Pancreas (tissue), 10 donors: ENCODE results near the gene SLAIN2. TPM values are rescaled to one million over a fixed set of nuclear protein-coding genes. Genes with fewer than 3 reads are reported as not detected.

ENCODE experiments used
- ATAC-seq, 4 donors: fragments of 200-7000 bp; cut with Tn5 transposase; one replicate each; pipeline versions ENCODE4 v1.8.0 to v1.9.1; 2020; ENCODE audit warnings: mild to moderate bottlenecking in 4 of 4, moderate library complexity in 4 of 4
- DNase-seq, 6 donors: peaks; one replicate each; pipeline ENCODE4 v3.0.0-alpha.2; 2020
- FAIRE-seq: peaks from 2 replicates; lab custom pipeline; 2012; peaks lifted over from hg19 to GRCh38; lab: Jason Lieb, UNC
- H3K27ac ChIP-seq, 4 donors: fragments of 200-600 bp; sonication (generic); 1 replicate in 3 of 4; 2 replicates in 1 of 4; pipeline versions ENCODE4 v1.5.0 to v1.8.0; 2020
- H3K27me3 ChIP-seq, 4 donors: fragments of 200-600 bp; one replicate each; pipeline ENCODE4 v1.8.0; 2021
- H3K36me3 ChIP-seq, 3 donors: fragments of 200-600 bp; sonication (generic) in 1 of 3; one replicate each; pipeline versions ENCODE4 v1.5.0 to v1.8.0; 2020 to 2021
- H3K4me1 ChIP-seq, 3 donors: fragments of 200-600 bp; one replicate each; pipeline ENCODE4 v1.8.0; 2021
- H3K4me3 ChIP-seq, 4 donors: fragments of 200-600 bp; sonication (generic) in 2 of 4; one replicate each; pipeline versions ENCODE4 v1.5.0 to v1.8.0; 2020 to 2021
- H3K9me3 ChIP-seq, 4 donors: fragments of 200-600 bp; one replicate each; pipeline ENCODE4 v1.8.0; 2021
- WGBS, 2 donors: extraction: QIAGEN DNeasy Blood & Tissue Kit; methylation state at CpG; one replicate each; pipeline ENCODE4 v1.1.7; 2013; 5-methylcytosine and 5-hydroxymethylcytosine counted together
- intact Hi-C, 3 donors: fragments of 100-400 bp; cut with DNase I; formaldehyde crosslinking; loops; one replicate each; pipeline versions ENCODE4 v1.11.1 to v1.14.2; 2022
- polyA plus RNA-seq, 2 donors: library from polyadenylated mRNA; stranded (reverse); fragments of 200-250 nt; gene quantifications; one replicate each; pipeline ENCODE4 v1.2.3, GENCODE V29; 2013
- total RNA-seq, 6 donors: library from RNA; stranded (reverse); fragmentation: NEBNext Ultra II Directional in 4 of 6; extraction: Animal tissue kit (Norgen Biotek cat#: 25700) in 4 of 6; gene quantifications; one replicate each; pipeline versions ENCODE4 v1.2.1 to v1.2.4, GENCODE V29; 2021 to 2023
- TF ChIP-seq, protein P1 (sequence below), 4 donors: fragments of 200-600 bp; sonication (generic) in 3 of 4; IDR thresholded peaks; one replicate each; pipeline versions ENCODE4 v1.5.0 to v1.8.0; 2021; ENCODE audit warnings: antibody characterized with exemption in 4 of 4
- donor health status: healthy with polysubstance abuse.
- donor health status: DM: no; HTN: no; CAD: no; lungs with moderate emphysema.
- donor health status: DM: no; HTN: no; CAD: no.
- donor health status: control.
- donor health status: control.
- donor health status: Bipolar disorder and iron deficiency.
- donor health status: DM: yes; HTN: yes; CAD: no.
- donor health status: DM: no; HTN: no; CAD: no.
- donor health status: DM: no; HTN: no; CAD: no.
- donor health status: DM: yes; HTN: yes; CAD: no.

SLAIN2 gene
- total and polyA plus RNA-seq, 8 donors: 7.0 to 41.4 (median 28.5) TPM

DNA sequence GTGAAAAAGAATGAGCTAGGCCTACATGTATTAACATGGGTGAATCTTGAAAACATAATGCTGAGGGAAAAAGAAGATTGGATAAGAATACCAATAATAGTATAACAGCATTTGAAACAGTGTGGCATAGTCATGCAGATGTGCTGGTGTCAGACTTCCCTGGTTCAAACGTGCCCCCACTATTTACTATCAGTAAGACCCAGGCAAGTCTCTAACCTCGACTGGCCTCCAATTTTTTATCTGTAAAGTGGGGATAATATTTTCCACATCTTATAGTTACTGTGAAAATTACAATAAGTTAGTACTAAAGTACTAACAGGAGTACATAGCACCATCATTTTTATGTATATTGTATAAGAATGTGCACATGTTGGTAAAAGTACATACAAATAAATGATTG is 17.0 kb upstream of the SLAIN2 start:
- no peaks in the 10 kb centered on the region for H3K9me3 ChIP-seq
- no peaks in the 10 kb centered on the region for H3K36me3 ChIP-seq
- ATAC-seq: no peak
- H3K27me3 ChIP-seq: no peaks in the 10 kb centered on the region
- WGBS, 2 donors: 56 to 61% methylated on average over 2 of the region's 2 CpGs
- intact Hi-C loops: no loop called here
- peaks cover 0 to 6% (median 4%) of the 10 kb centered on the region in 3 donors for H3K4me1 ChIP-seq
- DNase-seq: no peak
- TF ChIP-seq, protein P1, sequence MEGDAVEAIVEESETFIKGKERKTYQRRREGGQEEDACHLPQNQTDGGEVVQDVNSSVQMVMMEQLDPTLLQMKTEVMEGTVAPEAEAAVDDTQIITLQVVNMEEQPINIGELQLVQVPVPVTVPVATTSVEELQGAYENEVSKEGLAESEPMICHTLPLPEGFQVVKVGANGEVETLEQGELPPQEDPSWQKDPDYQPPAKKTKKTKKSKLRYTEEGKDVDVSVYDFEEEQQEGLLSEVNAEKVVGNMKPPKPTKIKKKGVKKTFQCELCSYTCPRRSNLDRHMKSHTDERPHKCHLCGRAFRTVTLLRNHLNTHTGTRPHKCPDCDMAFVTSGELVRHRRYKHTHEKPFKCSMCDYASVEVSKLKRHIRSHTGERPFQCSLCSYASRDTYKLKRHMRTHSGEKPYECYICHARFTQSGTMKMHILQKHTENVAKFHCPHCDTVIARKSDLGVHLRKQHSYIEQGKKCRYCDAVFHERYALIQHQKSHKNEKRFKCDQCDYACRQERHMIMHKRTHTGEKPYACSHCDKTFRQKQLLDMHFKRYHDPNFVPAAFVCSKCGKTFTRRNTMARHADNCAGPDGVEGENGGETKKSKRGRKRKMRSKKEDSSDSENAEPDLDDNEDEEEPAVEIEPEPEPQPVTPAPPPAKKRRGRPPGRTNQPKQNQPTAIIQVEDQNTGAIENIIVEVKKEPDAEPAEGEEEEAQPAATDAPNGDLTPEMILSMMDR (IDR thresholded peaks at IDR 0.05): no peak
- no peak overlapping the region for H3K4me3 ChIP-seq
- no peak for FAIRE-seq
- no peak overlapping the region for H3K27ac ChIP-seq

DNA sequence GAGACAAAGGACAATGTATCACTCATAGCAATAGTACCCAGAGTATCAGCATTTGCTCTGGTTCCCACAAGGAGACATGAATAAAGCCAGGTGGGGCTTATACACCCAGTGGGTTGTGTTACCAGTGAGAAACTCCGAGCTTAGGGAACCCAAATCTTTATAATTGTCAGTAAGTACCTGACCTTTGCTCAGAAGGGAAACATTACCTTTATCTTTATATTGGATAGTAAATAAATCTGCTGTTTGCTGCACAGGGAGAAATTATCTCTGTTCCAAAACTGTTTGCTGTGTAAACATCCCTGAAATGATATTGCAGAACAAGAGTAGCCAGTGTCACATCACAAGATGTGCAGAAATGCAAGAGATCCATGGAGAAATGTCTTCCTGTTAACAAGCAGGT is 12.1 kb upstream of the SLAIN2 start:
- peaks cover 0 to 10% (median 6%) of the 10 kb centered on the region in 3 donors for H3K4me1 ChIP-seq
- TF ChIP-seq, protein P1 (IDR thresholded peaks at IDR 0.05): no peak
- 11 to 16% methylated on average over 1 of the region's 1 CpG for WGBS, 2 donors
- no peaks in the 10 kb centered on the region for H3K27me3 ChIP-seq
- no peak for FAIRE-seq
- no peaks in the 10 kb centered on the region for H3K9me3 ChIP-seq
- H3K36me3 ChIP-seq: no peaks in the 10 kb centered on the region
- intact Hi-C loops: no loop called here
- H3K4me3 ChIP-seq: no peak overlapping the region
- no peak for DNase-seq
- no peak overlapping the region for H3K27ac ChIP-seq
- ATAC-seq: peak in 3 of 4 donors; percentile 29 to 53 (median 51)

DNA sequence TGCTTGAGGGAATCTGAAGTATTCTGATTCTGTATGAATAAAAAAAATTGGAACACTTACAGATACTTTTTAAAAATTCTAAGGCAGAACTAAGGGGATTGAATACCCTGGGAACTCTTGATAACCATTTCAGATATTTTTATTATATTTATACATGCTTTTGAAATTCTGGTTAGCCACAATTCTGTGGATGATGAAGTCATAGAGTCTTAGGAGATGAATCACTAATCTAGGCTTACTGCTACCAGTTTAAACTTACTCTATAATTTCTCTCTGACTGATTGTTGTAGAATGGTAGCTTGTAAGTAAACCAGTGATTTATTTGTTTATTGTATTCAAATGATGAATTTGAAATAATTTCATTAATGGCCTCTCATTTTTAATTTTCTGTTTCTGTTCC is 11.4 kb upstream of the SLAIN2 start:
- H3K27me3 ChIP-seq: no peaks in the 10 kb centered on the region
- TF ChIP-seq, protein P1 (IDR thresholded peaks at IDR 0.05): no peak
- no peak overlapping the region for H3K27ac ChIP-seq
- ATAC-seq: peak in 2 of 4 donors; percentile 59 to 66
- H3K4me3 ChIP-seq: no peak overlapping the region
- FAIRE-seq: no peak
- H3K4me1 ChIP-seq: peaks cover 0 to 10% (median 6%) of the 10 kb centered on the region in 3 donors
- H3K36me3 ChIP-seq: no peaks in the 10 kb centered on the region
- no peak for DNase-seq
- H3K9me3 ChIP-seq: no peaks in the 10 kb centered on the region
- intact Hi-C loops: no loop called here

DNA sequence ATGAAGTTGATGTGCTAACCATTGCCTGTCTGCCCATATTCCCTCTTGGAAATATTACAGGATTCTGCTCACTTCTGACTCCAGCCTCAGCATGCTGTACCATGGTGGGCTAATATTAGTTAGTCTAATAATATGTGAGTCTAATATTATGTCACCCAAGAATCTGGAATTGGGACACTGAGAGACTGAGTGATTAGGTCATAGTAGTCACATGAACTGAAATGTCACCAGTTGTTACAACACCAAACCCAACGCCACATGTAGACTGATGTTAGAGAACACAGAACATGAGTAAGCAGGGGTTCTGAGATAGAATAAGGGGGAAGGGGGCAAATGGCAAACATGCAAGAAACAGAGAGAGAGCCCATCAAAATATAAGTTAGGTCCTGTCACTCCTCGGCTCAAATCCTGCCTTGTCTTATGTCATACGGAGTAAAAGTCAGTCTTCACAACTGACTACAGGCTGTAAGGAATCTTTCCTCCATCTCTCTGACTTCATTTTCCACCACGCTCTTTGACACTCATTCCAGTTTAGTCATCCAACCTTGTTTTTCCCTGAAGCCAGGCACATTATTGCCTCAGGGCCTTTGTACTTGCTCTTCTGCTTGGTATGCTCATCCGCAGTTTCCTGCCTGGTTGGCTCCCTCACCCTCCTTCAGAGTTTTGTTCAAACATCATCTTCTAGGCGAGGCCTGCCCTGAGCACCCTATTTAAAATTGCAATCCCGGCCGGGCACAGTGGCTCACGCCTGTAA is 9.6 kb upstream of the SLAIN2 start:
- TF ChIP-seq, protein P1 (IDR thresholded peaks at IDR 0.05): no peak
- DNase-seq: no peak
- intact Hi-C loops: no loop called here
- ATAC-seq: peak in 1 of 4 donors; percentile 47
- 94 to 96% methylated on average over 9 of the region's 9 CpGs for WGBS, 2 donors
- no peaks in the 10 kb centered on the region for H3K36me3 ChIP-seq
- no peak overlapping the region for H3K4me3 ChIP-seq
- H3K27ac ChIP-seq: no peak overlapping the region
- FAIRE-seq: no peak
- H3K9me3 ChIP-seq: no peaks in the 10 kb centered on the region
- no peaks in the 10 kb centered on the region for H3K27me3 ChIP-seq
- H3K4me1 ChIP-seq: peaks cover 0 to 10% (median 6%) of the 10 kb centered on the region in 3 donors

DNA sequence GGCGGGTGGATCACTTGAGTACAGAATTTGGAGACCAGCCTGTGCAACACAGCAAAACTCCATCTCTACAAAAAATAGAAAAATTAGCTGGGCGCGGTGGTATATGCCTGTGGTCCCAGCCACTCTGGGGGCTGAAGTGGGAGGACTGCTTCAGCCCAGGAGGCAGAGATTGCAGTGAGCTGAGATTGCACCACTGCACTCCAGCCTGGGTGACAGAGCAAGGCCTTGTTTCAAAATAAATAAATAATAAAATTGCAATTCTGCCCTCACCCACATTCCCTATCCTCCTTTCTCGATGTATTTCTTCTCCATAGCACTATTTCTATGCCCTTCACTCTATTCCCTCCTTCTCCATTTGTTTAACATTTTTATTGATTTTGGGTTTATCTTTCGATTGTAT is 8.7 kb upstream of the SLAIN2 start:
- H3K36me3 ChIP-seq: no peaks in the 10 kb centered on the region
- ATAC-seq (no peak), FAIRE-seq (no peak), DNase-seq (no peak)
- H3K27me3 ChIP-seq: no peaks in the 10 kb centered on the region
- 76 to 82% methylated on average over 5 of the region's 5 CpGs for WGBS, 2 donors
- intact Hi-C loops: no loop called here
- H3K4me1 ChIP-seq: peaks cover 0 to 10% (median 6%) of the 10 kb centered on the region in 3 donors
- H3K9me3 ChIP-seq: no peaks in the 10 kb centered on the region
- H3K4me3 ChIP-seq: no peak overlapping the region
- no peak overlapping the region for H3K27ac ChIP-seq
- TF ChIP-seq, protein P1 (IDR thresholded peaks at IDR 0.05): no peak
